ENCODE measurements around the gene NFATC2.
A peak's percentile ranks its signal among the peaks of the same experiment; 100 is the strongest.
"Not testable (repeated sequence)": the region's sequence is repeated elsewhere in the genome, so short reads cannot be mapped to it uniquely, and the experiment has no call there.

Gene NFATC2

DNA sequence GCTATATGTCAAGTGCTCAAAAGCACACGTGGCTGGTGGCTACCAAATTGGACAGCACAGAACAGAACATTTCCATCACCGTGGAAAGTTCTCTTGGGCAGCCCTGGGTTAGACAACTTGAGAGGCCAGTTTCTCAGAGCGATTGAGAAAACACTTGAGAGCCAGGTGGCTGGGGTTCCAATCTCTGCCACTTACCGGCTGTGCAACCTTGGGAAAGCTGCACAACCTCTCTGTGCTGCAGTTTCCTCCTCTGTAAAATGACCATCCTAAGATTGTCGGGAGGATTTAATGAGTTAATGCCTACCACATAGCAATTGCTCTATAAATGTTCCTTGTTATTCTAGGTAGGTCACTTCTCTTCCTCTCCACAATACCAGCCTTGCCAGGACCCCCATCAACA, 25.1 kb upstream of the NFATC2 start:
- no peak for DNase-seq

DNA sequence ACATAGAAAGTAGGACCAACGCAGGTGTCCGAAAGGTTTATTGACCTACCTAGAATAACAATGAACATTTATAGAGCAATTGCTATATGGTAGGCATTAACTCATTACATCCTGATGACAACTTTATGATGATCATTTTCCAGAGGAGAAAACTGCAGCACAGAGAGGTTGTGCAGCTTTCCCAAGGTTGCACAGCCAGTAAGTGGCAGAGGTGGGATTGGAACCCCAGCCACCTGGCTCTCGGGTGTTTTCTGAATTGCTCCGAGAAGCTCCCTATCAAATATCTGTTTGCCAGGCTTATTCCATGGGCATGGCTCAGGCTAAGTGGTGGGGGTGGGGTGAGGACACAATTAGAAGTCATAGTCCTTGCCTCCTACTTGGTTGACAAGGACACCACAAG, 24.1 kb upstream of the NFATC2 start:
- no peak for DNase-seq

DNA sequence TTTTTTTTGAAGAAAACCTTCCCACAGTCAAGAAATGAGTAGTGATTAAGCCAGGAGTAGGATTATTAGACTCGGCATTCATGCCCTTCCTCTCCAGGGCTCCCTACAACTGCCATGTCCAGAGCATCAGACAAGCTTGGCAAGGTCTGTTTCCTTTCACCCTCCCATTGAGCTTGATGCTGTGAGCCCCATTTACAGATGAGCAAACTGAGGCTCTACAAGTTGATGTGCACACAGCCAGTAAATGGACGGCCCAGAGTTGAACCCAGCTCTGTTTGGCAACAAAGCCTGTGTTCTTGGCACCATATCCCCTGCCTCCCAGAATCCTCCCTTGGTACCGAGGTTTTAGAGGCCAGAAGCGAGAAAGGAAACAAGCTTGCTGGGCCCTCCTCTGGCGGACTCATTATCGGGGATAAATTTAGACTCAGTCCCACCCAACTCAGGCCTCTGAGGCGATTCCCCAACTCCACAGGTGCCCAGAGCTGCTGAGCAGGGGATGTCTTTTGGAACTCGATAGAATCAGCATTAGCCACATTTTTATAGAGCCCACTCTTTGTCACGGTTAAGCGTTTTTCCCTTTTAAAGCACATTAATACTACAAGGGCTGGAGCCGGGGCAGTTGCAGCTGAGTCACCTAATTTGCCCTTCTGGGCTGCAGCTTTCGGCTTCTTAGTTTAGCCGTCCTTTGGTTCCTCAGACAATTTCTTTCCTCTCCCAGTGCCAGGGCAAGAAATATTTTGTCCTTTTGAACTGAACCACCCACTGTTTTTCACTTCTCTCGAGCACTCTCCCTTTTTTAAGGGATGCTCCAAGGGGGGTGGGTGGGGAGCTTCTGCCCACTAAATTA, 23.0 kb upstream of the NFATC2 start:
- no peak for DNase-seq

DNA sequence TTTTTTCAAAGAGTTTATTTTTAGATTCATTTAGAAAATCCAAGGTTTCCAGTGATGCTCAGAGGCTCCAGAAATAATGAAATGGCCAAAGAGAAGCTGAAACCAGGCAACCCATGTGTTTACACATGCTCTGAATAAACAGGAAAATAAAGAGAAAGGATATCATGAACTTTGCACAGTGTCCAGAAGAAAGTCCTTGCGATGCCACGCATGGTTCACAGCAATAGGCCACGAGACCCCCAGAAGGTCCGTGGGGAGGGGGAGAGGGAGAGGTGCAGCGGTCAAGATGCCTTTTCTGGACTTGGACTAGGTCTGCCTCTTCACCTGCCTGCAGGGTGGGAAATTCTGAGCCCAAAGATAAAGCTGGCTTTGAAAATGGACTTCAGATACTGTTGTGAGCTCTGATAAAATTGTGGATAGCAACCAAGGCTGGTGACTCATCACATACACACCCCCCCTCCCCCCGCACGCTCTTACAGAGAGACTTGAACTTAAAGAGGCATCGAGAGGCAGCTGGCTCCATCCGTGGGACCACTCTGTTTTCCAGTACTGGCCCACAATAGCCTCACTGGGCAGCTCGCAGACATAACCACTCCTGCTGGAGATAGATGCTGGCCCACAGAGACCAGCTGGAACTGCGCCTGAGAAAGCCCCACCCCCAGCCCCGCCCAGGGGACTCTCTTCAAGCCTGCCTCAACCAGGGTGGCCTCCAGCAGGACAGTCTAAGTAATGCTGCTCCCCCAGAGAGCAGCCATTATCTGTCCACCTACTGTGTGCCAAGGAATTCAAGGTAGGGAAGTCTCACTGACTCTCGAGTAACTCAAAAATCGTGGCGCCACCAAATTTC, 21.2 kb upstream of the NFATC2 start:
- no peak for DNase-seq

DNA sequence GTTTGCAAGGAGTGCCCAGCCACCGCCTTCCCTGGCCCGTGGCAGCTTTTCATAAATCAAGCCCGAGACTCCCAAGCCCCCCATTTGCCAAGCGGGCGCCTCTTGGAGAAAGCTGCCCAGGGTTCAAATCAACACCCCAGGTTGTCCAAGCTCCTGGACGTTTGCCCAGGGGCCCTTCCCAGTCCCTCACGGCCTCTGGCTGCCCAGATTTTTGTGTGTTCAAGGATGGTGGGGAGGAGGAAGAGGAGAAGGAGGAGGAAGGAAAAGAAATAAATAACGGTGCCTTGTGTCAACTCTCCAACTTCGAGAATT, 20.6 kb upstream of the NFATC2 start:
- no peak for DNase-seq

DNA sequence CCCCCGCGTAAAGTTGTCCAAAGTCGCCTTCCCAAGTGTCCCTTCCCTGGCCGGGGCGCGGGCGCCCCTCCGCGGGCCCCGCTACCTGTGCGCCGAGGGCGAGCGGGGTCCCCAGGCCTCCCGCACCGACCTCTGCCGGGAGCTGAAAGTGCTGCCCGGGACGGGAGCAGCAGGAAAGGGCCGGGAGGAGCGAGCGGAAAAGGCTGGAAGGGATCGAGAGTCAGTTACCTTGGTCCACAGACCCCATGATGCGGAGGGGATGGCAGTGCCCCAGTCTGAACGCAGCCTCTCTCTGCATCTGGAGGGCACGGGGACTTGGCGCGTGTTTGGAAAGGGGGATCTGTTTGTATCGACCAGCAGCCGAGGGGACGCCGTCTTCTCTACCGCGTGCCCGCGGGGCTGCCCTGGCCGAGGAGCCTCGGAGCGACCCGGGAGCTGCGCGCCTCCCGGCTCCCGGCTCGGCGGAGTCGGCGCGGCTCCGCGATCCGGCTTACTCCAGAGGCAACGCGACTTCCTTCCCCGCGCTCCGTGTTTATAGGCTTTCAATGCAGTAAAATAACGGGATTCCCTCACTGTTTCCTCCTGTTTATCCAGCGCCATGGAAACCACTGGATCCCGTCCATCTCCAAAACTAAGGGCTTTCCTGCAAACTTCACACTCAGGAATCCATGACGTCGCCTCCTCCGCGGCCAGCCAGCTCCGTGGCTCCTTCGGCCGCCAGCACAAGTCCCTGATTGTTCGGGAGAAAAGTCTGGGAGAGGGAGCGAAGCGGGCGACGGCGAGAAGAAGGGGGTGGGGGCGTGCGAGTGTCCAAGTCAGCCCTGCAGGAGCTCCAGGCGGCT, 20.0 kb upstream of the NFATC2 start:
- no peak for DNase-seq

DNA sequence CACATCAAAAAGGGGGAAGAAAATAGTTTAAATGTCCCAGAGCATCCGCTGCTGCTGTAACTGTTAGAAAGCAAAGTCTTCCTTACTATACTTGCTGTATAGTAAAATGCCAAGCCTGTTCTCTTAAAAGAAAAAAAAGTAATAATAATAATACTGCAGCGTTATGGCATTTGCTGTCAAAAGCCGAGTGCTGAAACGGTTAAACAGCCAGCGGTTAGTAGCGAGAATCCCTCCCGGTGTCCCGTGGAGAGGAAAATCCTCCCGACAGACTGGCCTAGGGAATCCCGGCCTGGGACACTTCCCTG, 19.5 kb upstream of the NFATC2 start:
- no peak for DNase-seq

DNA sequence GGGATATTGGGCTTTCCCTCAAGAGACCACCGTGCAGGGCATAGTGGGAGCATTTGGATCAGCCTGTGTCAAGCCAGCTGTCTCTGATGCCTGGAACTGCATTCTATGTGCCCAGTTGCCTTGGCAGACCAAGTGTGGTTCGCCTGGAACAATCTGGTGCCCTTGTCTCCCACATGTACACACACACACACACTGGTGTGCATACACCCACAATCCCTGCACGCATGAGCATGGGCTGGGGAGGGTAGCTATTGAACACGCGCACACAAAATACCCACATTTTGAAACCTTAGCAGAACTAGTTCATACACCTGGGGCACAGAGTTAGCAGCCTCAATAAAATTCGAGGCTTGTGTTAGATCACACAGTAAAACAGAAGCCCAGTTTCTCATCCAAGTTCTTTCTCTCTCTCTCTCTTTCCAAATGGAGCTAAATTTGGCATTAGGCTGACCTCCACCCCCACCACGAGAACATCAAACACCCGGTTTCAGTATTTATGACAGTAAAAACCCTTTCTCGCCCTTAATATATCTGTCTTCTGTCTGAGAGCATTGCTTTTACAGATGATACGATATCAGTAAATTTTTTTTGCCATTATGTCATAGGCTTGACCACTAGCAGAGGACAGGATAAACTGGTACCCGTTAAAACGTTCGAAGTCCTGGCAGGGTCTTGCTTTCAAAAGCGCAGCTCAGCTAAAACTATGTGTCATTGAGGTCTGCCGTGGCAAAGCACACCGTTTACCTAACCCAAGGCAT, 18.2 kb upstream of the NFATC2 start:
- no peak for DNase-seq

DNA sequence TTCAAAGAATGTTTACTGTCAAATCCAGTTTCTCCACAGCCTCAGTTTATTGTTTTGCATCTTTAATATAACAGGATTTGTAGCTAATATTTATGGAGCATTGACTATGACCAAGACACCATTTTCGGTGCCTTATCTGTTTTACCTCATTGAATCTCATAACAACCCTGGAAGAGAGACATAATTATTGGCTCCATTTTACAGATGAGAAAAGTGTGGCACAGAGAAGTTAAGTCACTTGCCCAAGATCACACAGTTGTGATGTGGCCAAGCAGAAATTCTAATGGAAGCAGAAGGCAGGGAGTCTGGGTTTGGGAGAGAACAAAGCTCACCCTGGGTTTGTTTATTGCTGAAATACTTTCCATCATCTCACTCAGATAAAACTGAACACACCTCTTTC, 17.5 kb upstream of the NFATC2 start:
- DNase-seq, result no peak

DNA sequence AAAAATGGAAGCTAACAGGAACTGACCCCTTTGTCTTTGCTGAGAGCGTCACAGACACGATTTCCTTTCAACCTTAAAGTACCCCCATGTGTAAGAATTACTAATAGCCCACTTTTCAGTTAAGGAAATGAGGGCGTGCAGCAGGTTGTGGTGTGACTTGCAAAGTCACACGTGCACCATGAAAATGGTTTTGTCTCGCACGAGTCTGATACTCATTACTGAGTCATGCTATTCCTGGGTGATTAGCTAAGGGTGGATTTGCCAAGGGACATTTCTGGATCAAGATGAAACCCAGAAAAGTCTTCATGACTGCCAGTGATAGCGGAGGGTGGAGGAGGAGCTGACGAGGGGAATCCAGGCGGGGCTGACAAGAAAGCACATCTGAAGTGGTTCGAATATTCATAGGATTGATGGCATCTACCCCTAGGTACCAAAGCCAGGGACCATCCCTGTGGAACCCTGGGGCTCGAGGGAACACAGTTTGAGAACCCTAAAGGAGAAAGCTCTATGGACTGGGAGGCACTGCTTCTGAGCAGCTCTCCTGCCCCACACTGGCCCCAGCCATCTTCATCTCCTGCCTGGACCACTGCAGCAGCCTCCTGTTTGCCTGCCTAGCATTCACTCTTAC, 12.1 kb upstream of the NFATC2 start:
- no peak for DNase-seq

DNA sequence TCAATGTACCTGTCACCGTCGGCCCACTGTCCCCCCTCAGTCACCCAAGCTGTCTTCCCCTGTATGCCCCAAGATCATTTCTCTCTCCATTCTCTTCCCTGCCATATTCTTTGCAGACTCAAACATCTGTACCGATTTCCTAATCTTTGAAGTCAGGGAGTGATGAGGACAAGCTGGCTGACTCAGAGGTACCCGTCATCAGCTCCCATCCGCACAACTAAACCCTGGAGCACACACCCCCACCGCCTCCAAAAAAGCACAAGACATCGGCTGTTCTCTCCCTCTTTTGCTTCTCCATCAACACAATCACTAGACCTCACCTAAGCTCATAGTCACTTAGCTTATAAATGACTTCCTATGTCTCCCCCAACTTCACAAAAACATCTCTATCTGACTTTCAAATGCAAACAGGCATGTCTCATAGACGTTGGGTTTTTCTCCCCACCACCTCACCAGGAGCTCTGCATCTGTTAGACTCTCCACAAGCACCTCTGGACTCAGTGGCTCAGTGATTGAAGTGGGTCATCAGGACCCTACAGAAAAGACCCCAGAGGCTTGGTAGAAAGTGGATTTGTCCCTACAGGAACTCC, 11.5 kb upstream of the NFATC2 start:
- DNase-seq, result no peak

DNA sequence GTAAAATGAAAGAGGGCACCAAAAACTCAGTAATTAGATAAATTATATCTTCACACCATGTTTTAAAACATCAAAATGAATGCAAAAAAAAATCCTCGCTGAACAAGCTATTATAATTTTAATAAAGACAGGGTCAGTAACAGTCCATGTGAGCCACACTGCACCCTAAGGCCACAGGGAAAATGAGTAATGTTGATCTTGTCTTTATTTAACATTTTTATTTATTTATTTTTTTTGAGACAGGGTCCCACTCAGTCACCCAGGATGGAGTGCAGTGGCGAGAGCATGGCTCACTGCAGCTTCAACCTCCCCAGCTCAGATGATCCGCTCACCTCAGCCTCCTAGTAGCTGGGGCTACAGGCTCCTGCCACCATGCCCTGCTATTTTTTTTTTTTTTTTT, 8.7 kb upstream of the NFATC2 start:
- no peak for DNase-seq

DNA sequence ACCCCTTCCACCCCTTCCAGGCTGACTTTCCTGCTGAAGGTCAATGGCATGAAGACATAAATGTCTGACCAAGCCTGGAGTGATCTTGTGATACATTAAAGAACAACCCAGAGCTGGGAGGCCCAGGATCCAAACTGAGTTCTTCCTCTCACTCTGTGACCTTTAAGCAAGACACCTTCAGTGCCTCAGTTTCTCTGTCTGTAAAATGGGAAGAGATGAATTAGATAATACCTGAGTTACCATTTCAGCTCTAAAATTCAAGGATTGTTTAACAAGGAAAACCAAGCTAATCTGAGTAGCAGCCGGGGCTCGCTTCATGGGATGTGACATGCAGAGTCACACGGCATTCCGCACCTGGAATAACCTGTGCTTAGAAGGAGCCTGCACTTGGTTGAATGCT, 7.0 kb upstream of the NFATC2 start:
- DNase-seq, result no peak

DNA sequence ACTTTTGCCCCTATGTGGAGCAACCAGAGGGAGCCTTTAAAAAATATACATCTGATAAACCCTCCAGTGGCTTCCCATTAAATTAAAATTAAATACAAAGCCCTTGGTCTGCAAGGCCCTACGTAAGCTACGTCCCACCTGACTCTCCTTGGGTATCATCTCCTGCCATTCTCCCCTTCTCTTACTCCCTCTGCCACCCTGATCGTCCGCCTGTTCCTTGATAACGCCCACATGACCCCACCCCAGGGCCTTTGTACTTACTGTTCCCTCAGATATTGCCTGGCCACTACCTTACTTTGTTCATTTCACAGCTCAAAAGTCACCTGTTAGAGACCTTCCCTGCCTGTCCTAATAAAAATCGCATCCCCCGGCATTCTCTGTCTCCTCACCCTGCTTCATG, 5.4 kb upstream of the NFATC2 start:
- no peak for DNase-seq

DNA sequence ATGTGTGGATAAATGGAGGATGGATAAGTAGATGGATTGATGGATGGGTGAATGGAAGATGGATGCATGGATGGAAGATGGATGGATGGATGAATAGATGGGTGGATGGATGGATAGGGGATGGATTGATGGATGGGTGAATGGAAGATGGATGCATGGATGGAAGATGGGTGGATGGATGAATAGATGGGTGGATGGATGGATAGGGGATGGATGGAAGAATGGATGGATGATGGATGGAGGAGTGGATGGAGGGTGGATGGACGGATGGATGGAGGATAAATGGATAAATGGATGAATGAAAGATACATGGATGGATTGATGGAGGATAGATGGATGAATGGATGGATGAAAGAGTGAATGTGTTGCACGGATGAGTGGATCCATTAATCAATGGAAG, 3.0 kb upstream of the NFATC2 start:
- DNase-seq, result no peak

DNA sequence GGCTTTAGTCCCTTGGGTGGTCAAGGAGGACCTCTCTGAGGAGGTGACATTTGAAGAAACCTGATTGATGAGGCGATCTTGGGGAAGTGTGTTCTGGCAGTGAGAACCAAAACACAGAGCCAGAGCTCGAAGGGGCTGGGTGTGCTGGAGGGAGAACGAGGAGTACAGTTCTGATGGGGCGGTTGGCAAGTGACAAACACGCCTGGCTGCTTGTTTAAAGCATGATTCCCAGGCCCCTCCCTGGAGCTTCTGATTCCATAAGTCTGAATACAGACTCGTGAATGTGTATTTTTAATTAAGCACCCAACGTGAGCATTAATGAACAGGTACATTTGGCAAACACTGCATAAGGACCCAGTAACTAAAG, 886 bp upstream of the NFATC2 start:
- no peak for DNase-seq

DNA sequence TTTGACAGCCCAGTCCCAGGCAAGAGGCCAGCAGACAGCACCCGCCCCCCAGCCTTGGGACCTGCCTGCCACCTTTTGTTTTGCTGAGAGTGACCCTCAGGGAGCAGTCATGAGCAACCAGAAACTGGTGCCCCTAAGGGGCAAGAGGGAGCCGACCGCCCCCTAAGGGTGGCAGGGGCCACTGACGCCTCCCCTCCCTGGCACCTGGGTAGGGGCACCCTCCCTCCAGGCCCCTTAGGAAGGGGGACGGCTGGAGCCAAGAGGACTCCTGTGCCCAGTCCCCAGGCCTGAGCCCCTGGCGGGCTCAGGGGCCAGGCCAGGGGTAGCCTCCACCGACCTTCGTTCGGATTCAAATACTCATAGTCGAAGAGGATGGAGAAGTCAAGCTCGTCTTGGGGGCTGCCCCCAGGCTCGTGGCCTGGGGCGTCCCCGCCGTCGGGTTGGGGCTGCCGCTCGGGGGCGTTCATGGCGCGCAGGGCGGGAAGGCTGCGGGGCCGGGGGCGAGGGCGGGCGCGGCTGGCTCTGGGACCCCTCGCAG, 417 bp downstream of the NFATC2 start:
- no peak for DNase-seq

DNA sequence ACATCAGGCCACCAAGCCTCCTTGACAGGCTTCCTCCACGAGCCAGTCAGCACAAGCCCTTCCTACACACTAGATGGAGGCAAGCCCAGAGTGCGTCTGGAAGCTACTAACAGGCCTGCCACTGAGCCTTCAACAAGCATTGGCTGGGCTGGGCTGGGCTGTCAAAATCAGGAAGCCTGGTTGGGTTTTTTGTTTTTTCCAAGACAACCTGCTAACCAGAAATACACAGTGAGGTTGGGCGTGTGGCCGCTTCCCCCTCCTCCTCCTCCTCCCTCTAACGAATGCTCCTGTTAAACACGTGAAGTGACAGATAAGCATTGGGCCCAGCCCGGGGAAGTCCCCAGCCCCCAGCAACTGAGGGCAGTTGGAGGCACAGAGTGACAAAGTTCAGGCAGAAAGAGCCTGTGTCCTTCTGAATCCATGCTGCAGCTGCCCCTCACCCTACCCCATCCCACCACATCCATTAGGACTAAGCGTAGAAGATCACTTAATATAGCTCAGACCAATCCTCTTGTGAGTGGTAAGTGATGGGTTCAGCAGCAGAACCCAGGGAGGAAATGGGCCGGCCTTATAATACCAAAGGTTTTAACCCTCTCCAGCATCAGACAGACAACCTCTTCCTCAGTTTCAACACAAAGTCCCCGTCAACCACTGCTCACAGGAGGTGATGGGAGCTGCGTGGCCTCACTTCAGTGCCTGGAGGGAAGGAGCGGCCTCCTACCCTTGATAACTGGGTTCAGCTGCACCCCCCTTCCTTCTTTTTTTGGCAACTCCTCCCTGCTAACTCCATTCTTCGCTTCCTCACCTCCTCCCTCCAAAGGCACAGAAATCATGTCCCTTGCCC, 1.1 kb downstream of the NFATC2 start:
- DNase-seq, result peak; percentile 57

DNA sequence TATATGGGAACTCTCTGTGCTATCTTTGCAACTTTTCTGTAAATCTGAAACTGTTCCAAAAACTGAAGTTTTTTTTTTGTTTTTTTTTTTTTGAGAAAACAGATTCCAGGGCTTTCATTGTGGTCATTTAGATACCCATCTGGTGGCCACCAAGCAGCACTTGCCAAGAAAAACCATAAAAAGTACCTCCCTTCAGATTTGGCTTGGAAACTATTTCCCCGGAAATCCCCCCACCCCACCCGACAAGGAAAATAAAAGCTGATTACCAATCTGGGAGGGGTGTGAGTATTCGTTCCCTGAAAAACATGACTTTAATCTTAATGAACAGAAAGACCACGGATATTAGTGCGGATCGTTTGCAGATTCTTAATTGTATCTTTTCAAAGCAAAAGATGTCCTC, 1.9 kb downstream of the NFATC2 start:
- no peak for DNase-seq

DNA sequence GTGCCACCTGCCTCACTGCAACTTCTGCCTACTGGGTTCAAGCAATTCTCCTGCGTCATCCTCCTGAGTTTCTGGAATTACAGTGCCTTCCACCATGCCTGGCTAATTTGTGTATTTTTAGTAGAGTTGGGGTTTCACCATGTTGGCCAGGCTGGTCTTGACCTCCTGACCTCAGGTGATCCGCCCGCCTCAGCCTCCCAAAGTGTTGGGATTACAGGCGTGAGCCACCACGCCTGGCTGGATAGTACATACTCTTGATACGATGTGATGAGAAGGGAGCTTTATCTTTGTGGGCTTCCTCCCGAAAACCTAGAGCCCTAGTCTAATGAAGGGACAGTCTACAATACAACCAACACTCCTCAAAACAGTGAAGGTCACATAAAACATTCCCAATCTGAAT, 2.4 kb downstream of the NFATC2 start:
- not testable (repeated sequence) for DNase-seq

All from activated gamma-delta T cell (primary cell).